ENCODE measurements around the gene SLC12A6.

The SLC12A6 gene

GRCh38 chr15:34182942-34183341 lies 154.6 kb downstream of the SLC12A6 start:
- no peak for DNase-seq

Measured in NCI-H526 (cell line).